Fibroblast of the conjunctiva (primary cell): ENCODE measurements around the gene UVRAG.
A peak's percentile ranks its signal among the peaks of the same experiment; 100 is the strongest.

Source experiments
- DNase-seq: peaks from one replicate; pipeline ENCODE4 v3.0.0-alpha.2; 2010; ENCODE audit warnings: low read depth

Gene UVRAG

DNA sequence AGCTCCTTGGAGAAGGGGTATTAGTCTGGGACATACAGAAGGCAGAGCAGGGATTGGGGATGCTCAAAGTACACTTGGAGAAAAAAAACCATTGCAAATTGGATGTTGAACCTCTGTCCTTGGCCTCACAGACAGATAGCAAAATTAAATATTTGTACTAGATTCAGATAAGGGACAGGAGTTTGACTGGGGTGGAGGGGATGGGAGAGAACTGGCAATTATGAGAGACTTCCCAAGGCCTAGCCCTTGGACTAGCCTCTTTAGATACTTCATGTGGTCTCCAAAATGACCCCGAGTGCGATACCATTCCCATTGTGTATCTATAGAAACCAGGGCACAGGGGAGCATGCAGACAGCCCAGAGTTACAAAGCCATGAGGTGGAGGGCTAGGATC, 30.9 kb upstream of the UVRAG start:
- DNase-seq, result no peak

DNA sequence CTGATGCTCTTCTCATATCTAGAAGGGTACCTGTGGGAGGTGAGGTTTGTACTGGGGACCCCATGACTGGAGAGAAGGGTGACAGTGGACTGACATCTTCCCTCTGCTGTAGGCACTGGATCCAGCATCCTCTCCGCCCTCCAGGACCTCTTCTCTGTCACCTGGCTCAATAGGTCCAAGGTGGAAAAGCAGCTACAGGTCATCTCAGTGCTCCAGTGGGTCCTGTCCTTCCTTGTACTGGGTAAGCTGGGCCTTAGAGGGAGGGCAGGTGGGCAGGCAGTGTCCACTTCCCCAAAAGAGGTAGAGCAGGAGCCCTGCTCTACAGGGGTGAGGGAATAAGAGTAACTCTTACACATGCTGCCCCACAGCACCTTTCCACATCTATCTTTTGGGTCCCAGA, 30.5 kb upstream of the UVRAG start:
- DNase-seq, result no peak

DNA sequence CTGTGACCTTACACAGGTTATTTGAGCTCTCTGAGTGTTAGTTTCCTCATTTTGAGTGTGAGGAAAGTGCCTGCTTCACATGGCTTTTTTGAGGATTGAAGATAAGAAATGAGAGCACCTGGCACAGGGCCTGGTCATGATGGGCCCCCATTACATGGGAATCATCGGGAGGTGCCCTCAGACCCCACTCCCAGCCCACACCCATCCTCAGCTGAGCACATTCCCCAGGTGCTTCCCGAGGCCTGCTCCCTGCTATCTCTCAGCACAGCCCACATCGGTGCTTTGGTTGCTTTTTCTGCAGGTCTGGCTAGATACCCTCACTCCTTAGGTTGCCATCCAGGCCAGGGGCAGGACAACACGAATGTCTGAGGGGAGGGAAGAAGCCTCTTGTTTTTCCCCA, 29.8 kb upstream of the UVRAG start:
- DNase-seq, result no peak

DNA sequence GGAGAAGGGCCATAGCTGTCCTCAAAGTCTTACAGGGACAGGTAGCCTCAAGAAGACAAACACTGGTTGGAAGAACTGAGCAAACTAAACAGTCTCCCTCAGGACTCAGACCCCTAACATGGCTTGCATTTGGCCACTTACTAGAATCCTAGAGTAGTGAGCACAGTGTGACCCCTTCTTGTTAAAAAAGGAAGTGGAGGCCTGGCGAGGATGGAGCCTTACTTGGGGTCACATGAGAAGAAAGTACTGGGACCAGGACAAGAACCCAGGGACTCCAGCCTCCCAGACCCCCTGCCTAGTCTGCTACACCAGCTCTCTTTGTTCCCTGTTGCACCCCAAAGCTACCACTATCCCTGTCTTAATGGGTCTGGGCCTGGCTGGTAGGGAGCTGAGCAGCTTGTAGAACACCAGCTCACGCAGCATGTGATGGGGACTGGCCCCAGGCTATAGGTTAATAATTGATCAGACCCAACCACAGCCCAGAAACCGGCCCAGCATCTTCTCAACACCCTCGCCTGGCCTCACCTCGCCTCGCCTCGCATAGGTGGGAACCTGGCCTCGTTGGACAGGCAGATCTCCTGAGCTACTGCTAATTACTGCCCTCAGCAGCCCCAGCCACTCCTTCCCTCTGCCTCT, 28.8 kb upstream of the UVRAG start:
- DNase-seq, result no peak

DNA sequence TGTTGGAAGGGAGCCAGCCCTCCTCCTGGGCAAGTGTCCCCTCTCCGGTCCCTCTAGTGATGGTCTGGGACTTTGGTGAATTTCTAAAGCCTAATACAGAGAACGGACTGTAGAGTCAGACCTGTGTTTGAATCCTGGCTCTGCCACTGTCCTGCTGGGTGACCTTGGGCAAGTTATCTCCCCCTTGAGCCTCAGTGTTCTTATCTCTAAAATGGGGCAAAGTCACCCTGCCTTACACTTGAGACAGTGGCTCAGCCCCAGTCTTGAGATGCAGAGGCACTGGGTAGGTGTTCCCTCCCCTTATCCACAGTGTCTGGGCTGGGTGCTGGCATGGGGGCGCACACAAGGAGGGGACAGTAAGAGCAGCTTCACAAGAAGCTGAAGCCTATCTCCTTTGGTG, 25.5 kb upstream of the UVRAG start:
- DNase-seq, result no peak

DNA sequence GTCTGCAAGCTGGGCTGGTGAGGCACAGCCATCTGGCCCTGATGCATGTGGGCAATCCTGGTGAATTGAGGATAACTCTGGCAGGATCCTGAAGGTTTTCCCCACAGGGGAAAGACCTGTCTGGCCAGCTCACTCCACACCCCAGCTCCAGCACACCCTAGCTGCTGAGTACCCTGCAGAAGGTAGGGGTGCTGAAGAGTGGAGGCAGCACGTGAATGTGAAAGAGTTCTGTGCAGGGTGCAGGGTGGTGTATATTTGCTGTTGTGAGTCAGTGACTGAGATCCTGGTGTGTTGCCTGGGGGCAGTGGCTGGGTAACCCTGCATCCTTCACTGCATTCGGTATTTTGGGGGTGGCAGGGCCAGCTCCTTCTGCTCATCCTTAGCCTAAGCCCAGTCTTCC, 24.0 kb upstream of the UVRAG start:
- no peak for DNase-seq

DNA sequence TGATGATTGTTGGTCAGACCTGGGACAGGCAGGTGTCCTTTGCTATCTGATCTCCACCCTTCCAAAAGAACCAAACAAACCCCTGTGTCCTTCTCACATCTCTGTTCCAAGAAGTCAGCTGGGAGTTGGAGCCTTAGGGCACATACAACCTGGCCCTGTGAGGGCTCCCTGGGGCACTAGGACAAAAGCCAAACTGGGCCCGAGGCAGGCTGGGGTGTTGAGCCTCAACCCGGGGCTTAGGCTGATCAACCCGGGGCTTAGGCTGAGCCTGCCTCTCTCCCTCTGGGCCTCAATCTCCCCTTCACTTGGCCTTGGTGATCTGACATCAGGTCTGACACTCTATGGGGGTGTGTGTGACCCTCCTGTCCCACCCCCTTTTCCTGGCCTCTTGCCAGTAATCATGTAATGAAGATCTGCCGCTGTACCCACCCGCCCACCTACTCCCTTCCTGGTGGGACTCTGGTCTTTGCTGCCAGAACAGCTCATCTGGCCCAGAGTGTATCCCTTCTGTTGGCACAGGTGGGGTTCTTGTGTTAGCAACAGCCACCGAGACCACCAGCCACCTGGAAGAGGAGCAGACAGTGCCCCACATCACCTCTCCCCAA, 22.8 kb upstream of the UVRAG start:
- DNase-seq, result no peak

DNA sequence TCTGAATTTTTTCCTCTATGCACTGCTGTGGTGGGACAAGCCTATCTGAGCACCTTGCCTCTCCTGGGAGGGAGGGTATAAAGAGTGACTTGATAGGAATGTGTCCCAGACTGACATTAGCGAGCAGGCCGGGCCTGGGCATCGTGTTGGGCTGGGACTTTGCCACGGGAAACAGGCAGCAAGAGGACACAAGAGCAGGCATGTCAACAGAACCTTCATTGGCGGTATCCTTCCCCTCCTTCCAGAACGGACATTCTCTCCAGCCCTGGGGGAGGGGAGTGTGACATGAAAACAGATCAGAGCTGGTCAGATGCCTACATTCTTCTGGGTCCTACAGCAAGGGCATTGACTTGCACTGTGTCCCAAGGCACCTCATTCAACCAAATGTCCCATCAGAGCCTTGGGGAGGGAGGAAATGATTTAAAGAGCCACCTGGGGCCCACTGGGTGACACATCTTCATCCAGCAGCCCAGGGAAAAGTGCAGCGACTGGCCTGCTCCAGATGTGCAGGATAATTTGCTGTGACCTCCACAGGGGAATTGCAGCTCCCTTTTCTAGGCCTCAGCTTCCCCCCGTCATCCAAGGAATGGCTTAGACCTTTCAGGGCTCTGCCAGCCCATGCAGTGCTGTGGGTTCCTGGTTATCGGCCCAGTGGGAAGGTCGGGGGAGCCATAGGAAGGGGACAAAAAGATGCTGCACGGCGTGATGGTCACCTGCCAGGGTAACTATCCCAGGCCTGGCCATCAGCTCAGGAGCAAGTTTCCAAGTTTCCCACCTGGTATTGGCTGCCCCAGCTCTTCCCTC, 21.8 kb upstream of the UVRAG start:
- DNase-seq, result no peak

DNA sequence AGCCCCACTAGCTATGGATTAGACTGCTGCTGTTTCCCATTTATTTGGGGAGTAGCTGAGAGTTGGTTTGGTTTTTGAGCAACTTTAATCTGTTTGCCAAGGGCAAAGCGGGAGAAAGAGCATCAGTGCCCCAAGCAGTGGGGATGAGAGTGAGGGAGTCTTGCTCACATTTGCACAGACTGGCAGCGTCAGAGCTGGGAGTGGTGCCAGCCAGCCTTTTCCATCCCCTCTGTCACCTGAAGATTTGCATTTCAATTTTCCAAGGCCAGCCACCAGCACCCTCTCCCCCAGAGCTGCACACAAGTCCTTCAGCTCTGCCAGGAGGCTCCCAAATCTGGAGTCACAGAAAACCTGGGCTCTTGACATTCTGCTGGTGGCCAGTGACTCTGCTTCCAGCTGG, 21.0 kb upstream of the UVRAG start:
- DNase-seq, result no peak

DNA sequence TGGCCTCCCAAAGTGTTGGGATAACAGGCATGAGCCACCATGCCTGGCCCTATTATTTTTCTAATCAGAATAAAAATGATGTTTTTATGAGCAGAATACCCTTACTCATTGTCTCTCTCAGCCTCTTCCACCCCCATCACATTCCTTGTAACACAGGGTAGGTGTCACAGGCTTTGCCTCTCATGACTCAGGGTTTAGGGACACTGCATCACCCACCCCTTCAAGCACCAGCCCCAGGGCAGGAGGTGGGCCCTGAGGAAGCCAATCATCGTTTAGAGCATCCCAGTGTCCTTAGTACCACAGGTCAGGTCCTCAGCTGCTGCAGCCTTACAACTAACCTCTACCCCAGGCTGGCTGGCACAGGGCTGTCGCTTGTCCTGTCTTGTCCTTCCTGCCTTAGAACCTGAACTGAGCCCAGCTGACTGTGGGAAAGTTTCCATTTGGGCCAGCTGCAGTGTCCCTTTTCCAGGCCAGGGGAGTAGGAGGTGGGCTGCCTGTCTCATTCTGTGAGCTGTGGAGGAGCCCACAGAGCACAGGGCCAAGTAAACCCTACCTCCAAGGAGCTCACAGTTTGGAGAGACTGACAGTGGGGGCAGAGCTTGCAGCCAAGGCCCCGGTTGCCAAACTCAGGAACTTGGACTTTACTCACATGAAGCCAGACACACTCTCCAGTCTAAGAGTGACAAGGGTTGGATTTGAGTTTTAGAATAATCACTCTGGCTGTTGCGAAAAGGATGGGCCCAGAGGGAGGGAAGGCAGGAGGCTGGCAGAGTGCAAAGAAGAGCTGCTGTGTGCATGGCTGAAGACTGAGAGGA, 19.5 kb upstream of the UVRAG start:
- DNase-seq, result no peak

DNA sequence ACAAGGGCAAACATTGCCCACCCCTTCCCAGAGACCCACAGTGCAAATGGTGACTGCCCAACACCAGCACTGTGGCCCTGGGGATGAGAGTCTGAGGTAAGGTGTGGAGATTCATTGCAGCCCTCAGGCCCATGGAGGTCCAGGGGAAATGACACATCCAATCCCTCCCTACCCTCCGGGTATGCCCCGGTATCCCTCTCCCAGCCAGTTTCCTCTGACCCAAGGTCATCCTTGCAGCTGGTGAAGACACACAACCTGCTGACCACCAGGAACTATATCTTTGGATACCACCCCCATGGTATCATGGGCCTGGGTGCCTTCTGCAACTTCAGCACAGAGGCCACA, 18.9 kb upstream of the UVRAG start:
- DNase-seq, result no peak

DNA sequence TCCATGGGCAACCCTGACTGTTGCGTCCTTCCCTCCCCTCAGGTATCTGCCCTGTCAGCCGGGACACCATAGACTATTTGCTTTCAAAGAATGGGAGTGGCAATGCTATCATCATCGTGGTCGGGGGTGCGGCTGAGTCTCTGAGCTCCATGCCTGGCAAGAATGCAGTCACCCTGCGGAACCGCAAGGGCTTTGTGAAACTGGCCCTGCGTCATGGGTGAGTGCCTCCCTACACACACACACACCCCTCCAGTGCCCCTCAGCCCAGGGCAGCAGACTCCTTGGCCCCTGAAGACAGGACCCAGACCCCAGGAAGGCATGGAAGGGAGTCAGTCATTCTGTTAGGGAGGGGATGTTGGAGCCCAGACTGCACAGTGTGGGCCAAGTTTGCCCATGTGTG, 17.9 kb upstream of the UVRAG start:
- DNase-seq, result no peak

DNA sequence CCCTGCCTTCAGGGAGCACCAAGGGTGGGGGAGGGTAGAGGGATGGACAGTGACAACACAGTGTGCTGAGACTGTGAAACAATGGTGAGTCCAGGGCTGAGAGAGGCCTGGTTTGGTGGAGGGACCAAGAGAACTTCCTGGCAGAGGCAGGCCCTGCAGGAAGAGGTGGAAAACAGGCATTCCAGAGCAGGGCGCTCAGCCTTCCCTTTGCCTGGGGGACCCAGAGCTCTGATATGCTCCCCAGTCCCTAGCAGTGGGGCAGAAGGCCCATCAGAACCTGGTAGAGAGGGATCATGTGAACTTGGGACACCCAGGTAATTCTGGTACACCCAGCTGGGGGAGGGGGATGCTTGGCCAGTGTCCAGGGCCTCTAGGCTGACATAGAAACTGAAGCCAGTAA, 17.2 kb upstream of the UVRAG start:
- DNase-seq, result no peak

DNA sequence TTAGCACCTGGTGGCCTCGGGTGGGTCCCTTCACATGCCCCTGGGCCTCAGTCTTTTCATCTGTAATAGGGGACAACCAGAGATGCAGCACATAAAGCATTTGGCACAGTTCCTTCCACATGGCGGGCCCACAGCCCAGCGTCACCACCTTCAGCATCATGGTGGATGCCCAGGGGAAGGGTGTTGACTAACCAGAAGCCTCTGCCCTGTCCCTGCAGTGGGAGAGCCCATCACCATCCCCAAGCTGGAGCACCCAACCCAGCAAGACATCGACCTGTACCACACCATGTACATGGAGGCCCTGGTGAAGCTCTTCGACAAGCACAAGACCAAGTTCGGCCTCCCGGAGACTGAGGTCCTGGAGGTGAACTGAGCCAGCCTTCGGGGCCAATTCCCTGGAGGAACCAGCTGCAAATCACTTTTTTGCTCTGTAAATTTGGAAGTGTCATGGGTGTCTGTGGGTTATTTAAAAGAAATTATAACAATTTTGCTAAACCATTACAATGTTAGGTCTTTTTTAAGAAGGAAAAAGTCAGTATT, 14.8 kb upstream of the UVRAG start:
- no peak for DNase-seq

DNA sequence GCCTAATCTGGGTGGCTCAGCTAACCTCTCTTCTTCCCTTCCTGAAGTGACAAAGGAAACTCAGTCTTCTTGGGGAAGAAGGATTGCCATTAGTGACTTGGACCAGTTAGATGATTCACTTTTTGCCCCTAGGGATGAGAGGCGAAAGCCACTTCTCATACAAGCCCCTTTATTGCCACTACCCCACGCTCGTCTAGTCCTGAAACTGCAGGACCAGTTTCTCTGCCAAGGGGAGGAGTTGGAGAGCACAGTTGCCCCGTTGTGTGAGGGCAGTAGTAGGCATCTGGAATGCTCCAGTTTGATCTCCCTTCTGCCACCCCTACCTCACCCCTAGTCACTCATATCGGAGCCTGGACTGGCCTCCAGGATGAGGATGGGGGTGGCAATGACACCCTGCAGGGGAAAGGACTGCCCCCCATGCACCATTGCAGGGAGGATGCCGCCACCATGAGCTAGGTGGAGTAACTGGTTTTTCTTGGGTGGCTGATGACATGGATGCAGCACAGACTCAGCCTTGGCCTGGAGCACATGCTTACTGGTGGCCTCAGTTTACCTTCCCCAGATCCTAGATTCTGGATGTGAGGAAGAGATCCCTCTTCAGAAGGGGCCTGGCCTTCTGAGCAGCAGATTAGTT, 14.2 kb upstream of the UVRAG start:
- no peak for DNase-seq

DNA sequence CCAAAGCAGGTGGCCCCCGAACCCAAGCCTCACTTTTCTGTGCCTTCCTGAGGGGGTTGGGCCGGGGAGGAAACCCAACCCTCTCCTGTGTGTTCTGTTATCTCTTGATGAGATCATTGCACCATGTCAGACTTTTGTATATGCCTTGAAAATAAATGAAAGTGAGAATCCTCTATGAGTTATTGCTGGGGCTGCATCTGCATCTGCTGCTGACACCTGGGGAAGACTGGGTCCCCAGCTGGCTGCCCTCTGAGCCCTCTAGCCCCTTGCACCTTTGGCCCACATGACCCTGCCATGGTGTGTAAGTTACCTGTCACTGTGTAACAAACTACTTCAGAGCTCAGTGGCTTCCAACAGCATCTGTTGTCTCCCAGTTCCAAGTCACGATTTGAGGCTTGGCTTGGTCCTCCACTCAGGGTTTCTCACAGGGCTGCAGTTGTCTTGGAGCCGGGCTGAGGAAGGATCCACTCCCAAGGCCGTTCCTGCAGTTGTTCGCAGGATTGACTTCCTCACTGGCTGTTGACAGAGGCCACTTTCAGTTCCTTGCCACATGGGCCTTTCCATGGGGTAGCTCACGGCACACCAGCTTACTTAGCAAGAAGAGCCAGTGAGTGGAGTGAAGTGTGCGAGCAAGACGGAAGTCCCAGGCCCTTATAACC, 13.5 kb upstream of the UVRAG start:
- DNase-seq, result no peak

DNA sequence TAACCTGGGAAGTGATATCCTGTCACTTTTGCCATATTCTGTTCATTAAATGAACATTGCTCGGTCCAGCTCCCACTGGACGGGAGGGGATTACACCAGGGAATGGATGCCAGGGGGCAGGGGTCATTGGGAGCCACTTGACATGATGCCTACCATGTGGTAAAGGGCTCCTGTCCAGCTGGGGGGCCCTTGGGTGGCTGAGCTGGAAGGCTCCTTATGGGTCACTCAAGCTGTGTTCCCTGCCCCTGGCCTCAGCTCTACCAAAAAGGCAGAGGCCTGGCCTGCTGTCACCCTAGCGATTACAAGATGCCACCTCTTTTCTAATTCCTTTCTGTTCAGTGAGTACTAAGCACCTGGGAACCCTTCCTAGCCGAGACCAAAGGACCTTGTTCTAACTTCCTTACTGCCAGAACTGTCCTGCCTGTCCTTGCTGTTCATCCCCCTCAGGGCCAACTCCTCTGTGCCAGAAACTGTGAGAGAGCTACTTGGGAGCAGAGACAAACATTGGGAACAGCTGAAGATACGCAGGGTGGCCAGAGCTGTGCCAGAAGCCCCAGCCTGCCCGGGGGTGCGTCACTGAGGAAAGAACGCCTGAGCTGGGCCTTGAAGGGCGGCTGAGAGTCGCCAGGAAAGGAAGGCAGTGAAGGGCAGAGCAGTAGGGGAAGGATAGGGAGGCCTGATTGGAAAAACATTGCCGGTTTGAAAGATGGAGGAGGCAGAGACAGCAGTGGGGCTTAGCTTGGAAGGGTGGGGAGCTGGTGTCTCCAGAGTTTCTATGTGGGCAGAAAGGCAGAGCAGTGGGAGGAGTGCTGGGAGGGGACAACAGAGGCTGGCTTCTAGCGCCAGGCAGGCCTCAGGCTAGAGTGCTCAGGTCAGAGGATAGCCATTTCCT, 12.7 kb upstream of the UVRAG start:
- no peak for DNase-seq

DNA sequence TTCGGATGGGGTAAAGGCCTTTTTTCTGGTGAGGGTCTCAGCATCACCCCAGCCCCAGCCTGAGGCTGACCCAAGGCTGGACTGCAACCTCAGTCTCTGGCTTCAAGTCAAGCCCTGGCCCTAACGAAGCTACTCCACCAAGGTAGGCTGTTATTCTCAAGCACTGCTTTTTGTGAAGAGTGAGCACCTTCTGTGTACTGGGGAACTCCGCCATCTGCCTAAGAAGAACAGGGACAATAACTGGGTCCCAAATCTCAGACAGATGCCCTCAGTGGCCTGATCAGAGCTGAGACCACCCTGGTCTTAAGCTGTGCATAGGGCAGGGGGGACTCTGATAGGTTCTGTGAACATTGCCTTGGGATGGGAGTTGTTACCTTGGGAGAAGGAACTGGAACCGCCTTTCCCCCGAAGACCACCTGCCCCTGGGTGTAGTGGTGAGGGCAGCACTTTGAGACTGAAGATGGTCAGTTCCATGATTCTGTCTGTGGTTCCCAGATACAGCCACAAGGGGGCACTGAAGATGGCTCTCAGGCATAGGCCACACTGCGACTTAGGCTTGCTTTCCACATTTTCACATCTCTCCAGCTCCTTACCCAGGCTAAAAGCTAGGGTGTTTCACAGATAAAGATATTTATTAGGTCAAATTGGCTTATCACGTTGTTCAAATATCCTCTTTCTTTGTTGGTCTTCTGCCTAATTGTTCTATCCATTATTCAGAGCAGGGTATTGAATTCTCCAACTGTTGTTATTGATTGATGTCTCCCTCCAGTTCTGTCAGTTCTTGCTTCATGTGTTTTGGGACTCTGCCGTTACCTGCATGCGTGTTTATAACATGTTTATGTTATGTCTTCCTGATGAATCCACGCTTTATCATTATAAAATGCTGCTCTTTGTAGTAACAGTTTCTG, 11.8 kb upstream of the UVRAG start:
- peak; percentile 49 for DNase-seq

DNA sequence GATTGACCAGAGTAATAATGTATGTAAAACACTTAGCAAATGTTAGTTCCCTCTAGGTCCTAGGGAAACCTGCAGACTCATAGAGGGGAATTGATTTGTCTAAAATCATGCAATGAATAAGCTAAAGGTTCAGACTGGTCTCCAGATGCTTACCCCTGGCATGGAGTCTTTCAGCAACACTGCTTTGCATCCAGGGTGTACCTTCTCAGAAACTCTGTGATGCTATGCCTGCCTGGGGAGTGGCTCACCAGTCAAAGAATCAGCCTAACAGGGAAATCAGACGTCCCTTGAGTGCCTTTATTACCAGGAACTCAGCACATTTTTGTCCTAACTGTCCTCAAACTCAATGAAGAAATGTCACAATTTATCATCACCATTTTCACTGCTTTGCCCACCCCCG, 5.9 kb upstream of the UVRAG start:
- no peak for DNase-seq
